ENCODE measurements around the gene PRKRIP1. TPM values are rescaled to one million over a fixed set of nuclear protein-coding genes. Genes with fewer than 3 reads are reported as not detected.

Gene PRKRIP1
- polyA plus RNA-seq, 1 experiment, result 14.3 TPM

GRCh38 chr7:102463841-102464576 is 67.8 kb downstream of the PRKRIP1 start:
- CTCF ChIA-PET, result no interaction called here

GRCh38 chr7:102464577-102465280 is 68.6 kb downstream of the PRKRIP1 start, which contains the start of the genes ALKBH4 and LRWD1:
ALKBH4 (minus strand) TSS chr7:102464863; CDS start chr7:102464836, 27 bp downstream.
LRWD1 (plus strand) TSS chr7:102464984; CDS start chr7:102465081, 97 bp downstream.
- H3K36me3 ChIP-seq (ENCODE audit: control insufficient read depth, insufficient read depth, low read length), result peaks cover 6% of the 10 kb centered on the region
- POLR2A ChIA-PET, result no interaction called here
- H3K4me3 ChIP-seq (ENCODE audit: low read depth, low read length), result peak within 1 kb of the TSS; percentile 96
- CTCF ChIA-PET, result no interaction called here
- DNase-seq (ENCODE audit: low read depth), result peak; percentile 40
- H3K27me3 ChIP-seq (ENCODE audit: control insufficient read depth, insufficient read depth, low read length), result no peaks in the 10 kb centered on the region
- TF ChIP-seq CTCF (IDR thresholded peaks at IDR 0.05; ENCODE audit: insufficient read depth, low read depth, low read length), result no peak

More at GRCh38 chr7:102463841-102464576, 67.8 kb downstream of the PRKRIP1 start:
- no peak for TF ChIP-seq CTCF (IDR thresholded peaks at IDR 0.05; ENCODE audit: insufficient read depth, low read depth, low read length)
- DNase-seq (ENCODE audit: low read depth), result no peak
- POLR2A ChIA-PET, result no interaction called here
- Histone ChIP-seq H3K4me3 (ENCODE audit: low read depth, low read length) (peak overlapping the region; percentile 96), H3K36me3 (ENCODE audit: control insufficient read depth, insufficient read depth, low read length) (peaks cover 10% of the 10 kb centered on the region), H3K27me3 (ENCODE audit: control insufficient read depth, insufficient read depth, low read length) (no peaks in the 10 kb centered on the region)

- TF ChIP-seq CTCF (IDR thresholded peaks at IDR 0.05; ENCODE audit: insufficient read depth, low read depth, low read length), result no peak
- ChIA-PET POLR2A (no interaction called here), CTCF (no interaction called here)
- DNase-seq (ENCODE audit: low read depth), result no peak
- Histone ChIP-seq H3K36me3 (ENCODE audit: control insufficient read depth, insufficient read depth, low read length) (peaks cover 6% of the 10 kb centered on the region), H3K27me3 (ENCODE audit: control insufficient read depth, insufficient read depth, low read length) (no peaks in the 10 kb centered on the region), H3K4me3 (ENCODE audit: low read depth, low read length) (no peak overlapping the region)
Measured at GRCh38 chr7:102466097-102466496, 69.9 kb downstream of the PRKRIP1 start.

GRCh38 chr7:102467581-102468477 is 71.7 kb downstream of the PRKRIP1 start:
- no peak for TF ChIP-seq CTCF (IDR thresholded peaks at IDR 0.05; ENCODE audit: insufficient read depth, low read depth, low read length)
- DNase-seq (ENCODE audit: low read depth), result no peak
- no peaks in the 10 kb centered on the region for H3K27me3 ChIP-seq (ENCODE audit: control insufficient read depth, insufficient read depth, low read length)
- peaks cover 12% of the 10 kb centered on the region for H3K36me3 ChIP-seq (ENCODE audit: control insufficient read depth, insufficient read depth, low read length)
- CTCF ChIA-PET, result interaction anchor here (0.6 kb wide), 1 partner anchor 1176 kb away, joined by 5 read pairs; no protein-coding TSS in a partner anchor
- H3K4me3 ChIP-seq (ENCODE audit: low read depth, low read length), result no peak overlapping the region
- POLR2A ChIA-PET, result no interaction called here

Measured in BJ (cell line).